ENCODE results near the gene UGT1A1. TPM values are rescaled to one million over a fixed set of nuclear protein-coding genes. Genes with fewer than 3 reads are reported as not detected.

UGT1A1 gene
- total RNA-seq, 2 experiments from 2014 or later: not detected

DNA sequence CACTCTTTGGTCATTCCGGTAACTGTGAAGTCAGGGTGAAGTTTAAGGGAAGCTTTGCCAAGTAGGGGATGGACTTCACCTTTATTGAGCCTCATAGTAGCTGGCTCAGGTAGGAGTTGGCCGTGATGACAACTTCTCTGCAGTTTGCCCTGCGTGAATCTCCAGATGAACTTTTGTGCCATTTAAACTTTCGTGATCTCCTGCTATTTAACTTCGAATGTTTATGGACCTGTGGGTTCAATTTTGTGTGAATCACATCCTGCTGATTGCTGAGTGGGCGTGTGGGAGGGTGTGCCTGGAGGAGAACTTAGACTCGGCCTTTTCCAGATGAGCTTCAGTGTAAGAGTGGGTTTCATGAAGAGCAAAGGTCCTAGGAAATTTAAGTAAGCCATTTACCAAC, 4.2 kb downstream of the UGT1A1 start:
- ChIA-PET POLR2A (no interaction called here), CTCF (no interaction called here)
- no peaks in the 10 kb centered on the region for H3K4me1 Mint-ChIP-seq (ENCODE audit: low read depth)
- intact Hi-C loops (cut with micrococcal nuclease): no loop called here
- no peak for DNase-seq
- peaks cover 24% of the 10 kb centered on the region for H3K27me3 Mint-ChIP-seq
- H3K36me3 Mint-ChIP-seq: no peaks in the 10 kb centered on the region
- H3K27ac Mint-ChIP-seq: no peak overlapping the region
- H3K9me3 Mint-ChIP-seq: no peaks in the 10 kb centered on the region
- H3K4me3 Mint-ChIP-seq: no peak overlapping the region

DNA sequence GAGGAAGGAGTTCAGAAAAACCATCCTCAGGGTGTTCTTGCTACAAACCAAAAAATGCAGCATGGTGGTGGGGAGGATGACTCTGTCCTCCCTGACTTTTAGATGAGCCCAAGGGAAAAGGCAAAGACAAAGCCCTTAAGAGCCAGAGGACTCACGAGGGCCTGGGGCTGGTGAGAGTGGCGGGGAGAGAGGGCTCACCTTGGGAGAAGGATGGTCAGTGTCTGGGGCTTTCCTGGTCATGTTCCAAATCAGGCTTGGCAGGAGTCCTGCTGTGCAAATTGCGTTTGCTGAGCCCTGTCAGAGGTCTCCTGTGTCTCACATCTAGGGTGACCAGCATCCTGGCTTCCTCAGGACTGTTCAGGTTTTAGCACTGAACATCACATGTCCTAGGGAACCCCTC, 4.7 kb downstream of the UGT1A1 start:
- no peak for DNase-seq
- no peaks in the 10 kb centered on the region for H3K4me1 Mint-ChIP-seq (ENCODE audit: low read depth)
- peaks cover 27% of the 10 kb centered on the region for H3K27me3 Mint-ChIP-seq
- H3K36me3 Mint-ChIP-seq: no peaks in the 10 kb centered on the region
- ChIA-PET POLR2A (no interaction called here), CTCF (no interaction called here)
- intact Hi-C loops (cut with micrococcal nuclease): no loop called here
- H3K4me3 Mint-ChIP-seq: no peak overlapping the region
- no peaks in the 10 kb centered on the region for H3K9me3 Mint-ChIP-seq
- H3K27ac Mint-ChIP-seq: no peak overlapping the region

DNA sequence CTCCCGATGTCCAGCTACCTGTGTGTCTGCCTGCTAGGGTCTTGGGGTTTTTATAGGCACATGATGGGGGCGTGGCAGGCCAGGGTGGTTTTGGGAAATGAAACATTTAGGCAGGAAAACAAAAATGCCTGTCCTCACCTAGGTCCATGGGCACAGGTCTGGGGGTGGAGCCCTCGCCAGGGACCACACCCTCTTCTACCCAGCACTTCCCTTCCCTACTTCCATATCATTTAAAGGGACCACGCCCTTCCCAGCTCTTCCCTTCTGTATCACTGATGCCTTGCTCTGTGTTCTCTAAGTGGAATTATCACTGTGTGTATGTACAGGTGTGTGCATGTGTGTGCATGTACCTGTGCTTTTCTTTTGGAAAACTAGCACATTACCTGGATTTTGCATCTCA, 6.3 kb downstream of the UGT1A1 start:
- ChIA-PET CTCF (no interaction called here), POLR2A (no interaction called here)
- no peak for DNase-seq
- Mint-ChIP-seq H3K4me1 (ENCODE audit: low read depth) (no peaks in the 10 kb centered on the region), H3K36me3 (no peaks in the 10 kb centered on the region), H3K27me3 (peaks cover 27% of the 10 kb centered on the region), H3K27ac (no peak overlapping the region), H3K4me3 (no peak overlapping the region), H3K9me3 (no peaks in the 10 kb centered on the region)
- intact Hi-C loops (cut with micrococcal nuclease): no loop called here

DNA sequence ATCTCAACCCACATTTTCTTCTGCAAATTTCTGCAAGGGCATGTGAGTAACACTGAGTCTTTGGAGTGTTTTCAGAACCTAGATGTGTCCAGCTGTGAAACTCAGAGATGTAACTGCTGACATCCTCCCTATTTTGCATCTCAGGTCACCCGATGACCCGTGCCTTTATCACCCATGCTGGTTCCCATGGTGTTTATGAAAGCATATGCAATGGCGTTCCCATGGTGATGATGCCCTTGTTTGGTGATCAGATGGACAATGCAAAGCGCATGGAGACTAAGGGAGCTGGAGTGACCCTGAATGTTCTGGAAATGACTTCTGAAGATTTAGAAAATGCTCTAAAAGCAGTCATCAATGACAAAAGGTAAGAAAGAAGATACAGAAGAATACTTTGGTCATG, 8.0 kb downstream of the UGT1A1 start:
- DNase-seq: no peak
- Mint-ChIP-seq H3K4me3 (no peak overlapping the region), H3K9me3 (no peaks in the 10 kb centered on the region), H3K27me3 (peaks cover 25% of the 10 kb centered on the region), H3K27ac (no peak overlapping the region), H3K36me3 (no peaks in the 10 kb centered on the region), H3K4me1 (ENCODE audit: low read depth) (no peaks in the 10 kb centered on the region)
- POLR2A ChIA-PET: no interaction called here
- intact Hi-C loops (cut with micrococcal nuclease): no loop called here
- CTCF ChIA-PET: no interaction called here

DNA sequence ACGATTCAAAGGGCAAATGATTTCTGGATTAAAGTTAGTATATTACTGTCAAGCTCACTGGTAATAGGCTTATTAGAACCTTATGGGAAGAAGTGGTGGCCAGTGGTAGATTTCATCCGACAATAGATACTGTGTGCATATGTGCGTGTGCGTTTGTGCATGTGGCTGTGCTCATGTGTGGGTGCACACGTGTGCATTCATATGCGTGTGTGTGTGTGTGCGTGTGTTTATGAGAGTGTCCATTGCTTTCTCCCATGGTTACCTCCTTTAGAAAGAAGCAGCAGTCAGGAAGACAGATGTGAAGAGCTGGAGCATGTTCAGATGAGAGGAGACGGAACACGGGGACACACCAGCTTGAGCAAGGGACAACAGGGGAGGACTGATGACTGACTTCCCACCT, 9.2 kb downstream of the UGT1A1 start:
- CTCF ChIA-PET: no interaction called here
- Mint-ChIP-seq H3K4me3 (no peak overlapping the region), H3K36me3 (no peaks in the 10 kb centered on the region), H3K4me1 (ENCODE audit: low read depth) (no peaks in the 10 kb centered on the region), H3K27me3 (peaks cover 21% of the 10 kb centered on the region), H3K9me3 (no peaks in the 10 kb centered on the region), H3K27ac (no peak overlapping the region)
- POLR2A ChIA-PET: no interaction called here
- intact Hi-C loops (cut with micrococcal nuclease): no loop called here
- no peak for DNase-seq

DNA sequence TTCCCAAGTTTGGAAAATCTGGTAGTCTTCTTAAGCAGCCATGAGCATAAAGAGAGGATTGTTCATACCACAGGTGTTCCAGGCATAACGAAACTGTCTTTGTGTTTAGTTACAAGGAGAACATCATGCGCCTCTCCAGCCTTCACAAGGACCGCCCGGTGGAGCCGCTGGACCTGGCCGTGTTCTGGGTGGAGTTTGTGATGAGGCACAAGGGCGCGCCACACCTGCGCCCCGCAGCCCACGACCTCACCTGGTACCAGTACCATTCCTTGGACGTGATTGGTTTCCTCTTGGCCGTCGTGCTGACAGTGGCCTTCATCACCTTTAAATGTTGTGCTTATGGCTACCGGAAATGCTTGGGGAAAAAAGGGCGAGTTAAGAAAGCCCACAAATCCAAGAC, 12.1 kb downstream of the UGT1A1 start:
- DNase-seq: no peak
- no peak overlapping the region for H3K4me3 Mint-ChIP-seq
- H3K4me1 Mint-ChIP-seq (ENCODE audit: low read depth): no peaks in the 10 kb centered on the region
- H3K27me3 Mint-ChIP-seq: peaks cover 16% of the 10 kb centered on the region
- H3K27ac Mint-ChIP-seq: no peak overlapping the region
- no peaks in the 10 kb centered on the region for H3K36me3 Mint-ChIP-seq
- intact Hi-C loops (cut with micrococcal nuclease): no loop called here
- POLR2A ChIA-PET: no interaction called here
- H3K9me3 Mint-ChIP-seq: peaks cover 16% of the 10 kb centered on the region
- CTCF ChIA-PET: no interaction called here

DNA sequence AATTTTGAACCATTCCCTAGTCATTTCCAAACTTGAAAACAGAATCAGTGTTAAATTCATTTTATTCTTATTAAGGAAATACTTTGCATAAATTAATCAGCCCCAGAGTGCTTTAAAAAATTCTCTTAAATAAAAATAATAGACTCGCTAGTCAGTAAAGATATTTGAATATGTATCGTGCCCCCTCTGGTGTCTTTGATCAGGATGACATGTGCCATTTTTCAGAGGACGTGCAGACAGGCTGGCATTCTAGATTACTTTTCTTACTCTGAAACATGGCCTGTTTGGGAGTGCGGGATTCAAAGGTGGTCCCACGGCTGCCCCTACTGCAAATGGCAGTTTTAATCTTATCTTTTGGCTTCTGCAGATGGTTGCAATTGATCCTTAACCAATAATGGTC, 12.5 kb downstream of the UGT1A1 start:
- Mint-ChIP-seq H3K4me3 (no peak overlapping the region), H3K4me1 (ENCODE audit: low read depth) (no peaks in the 10 kb centered on the region), H3K27ac (no peak overlapping the region), H3K27me3 (peaks cover 17% of the 10 kb centered on the region), H3K9me3 (peaks cover 18% of the 10 kb centered on the region), H3K36me3 (no peaks in the 10 kb centered on the region)
- no peak for DNase-seq
- CTCF ChIA-PET: no interaction called here
- intact Hi-C loops (cut with micrococcal nuclease): no loop called here
- POLR2A ChIA-PET: no interaction called here

DNA sequence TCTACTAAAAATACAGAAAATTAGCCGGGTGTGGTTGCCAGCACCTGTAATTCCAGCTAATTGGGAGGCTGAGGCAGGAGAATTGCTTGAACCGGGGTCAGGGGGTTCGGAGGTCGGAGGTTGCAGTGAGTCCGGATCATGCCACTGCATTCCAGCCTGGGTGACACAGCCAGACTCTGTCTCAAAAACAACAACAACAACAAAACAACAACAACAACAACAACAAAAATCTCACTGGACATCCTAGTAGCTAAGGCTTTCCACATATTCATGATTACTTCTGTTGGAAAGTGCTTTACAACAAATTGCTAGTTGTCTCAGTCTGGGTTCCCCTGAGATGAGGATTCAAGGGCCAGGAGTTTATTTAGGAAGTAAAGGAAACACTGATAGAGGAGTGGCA, 13.8 kb downstream of the UGT1A1 start:
- intact Hi-C loops (cut with micrococcal nuclease): no loop called here
- H3K4me3 Mint-ChIP-seq: no peak overlapping the region
- DNase-seq: no peak
- no peaks in the 10 kb centered on the region for H3K4me1 Mint-ChIP-seq (ENCODE audit: low read depth)
- ChIA-PET CTCF (no interaction called here), POLR2A (no interaction called here)
- peaks cover 18% of the 10 kb centered on the region for H3K27me3 Mint-ChIP-seq
- H3K36me3 Mint-ChIP-seq: no peaks in the 10 kb centered on the region
- H3K9me3 Mint-ChIP-seq: peaks cover 18% of the 10 kb centered on the region
- H3K27ac Mint-ChIP-seq: no peak overlapping the region

DNA sequence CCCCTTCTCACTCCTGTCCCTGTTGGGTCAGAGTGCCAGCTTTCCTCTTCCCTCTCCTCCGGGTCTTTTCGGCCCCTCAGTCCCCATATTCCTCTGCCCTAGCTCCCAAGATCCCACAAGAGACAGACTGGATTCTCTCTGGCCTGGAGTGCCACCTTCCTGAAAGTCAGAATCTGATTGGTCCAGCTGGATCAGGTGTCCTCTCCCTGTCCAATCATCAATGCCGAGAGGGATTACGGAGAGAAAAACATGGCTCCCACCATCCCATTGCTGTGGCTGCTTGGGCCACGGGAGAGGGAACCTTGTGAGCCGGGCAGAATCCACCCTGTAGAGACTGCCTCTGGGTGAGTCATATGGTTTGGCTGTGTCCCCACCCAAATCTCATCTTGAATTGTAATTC, 15.3 kb downstream of the UGT1A1 start:
- intact Hi-C loops (cut with micrococcal nuclease): no loop called here
- no peaks in the 10 kb centered on the region for H3K4me1 Mint-ChIP-seq (ENCODE audit: low read depth)
- no peak overlapping the region for H3K4me3 Mint-ChIP-seq
- no peak overlapping the region for H3K27ac Mint-ChIP-seq
- no peak for DNase-seq
- H3K36me3 Mint-ChIP-seq: no peaks in the 10 kb centered on the region
- POLR2A ChIA-PET: no interaction called here
- H3K27me3 Mint-ChIP-seq: peaks cover 19% of the 10 kb centered on the region
- CTCF ChIA-PET: no interaction called here
- peaks cover 18% of the 10 kb centered on the region for H3K9me3 Mint-ChIP-seq

DNA sequence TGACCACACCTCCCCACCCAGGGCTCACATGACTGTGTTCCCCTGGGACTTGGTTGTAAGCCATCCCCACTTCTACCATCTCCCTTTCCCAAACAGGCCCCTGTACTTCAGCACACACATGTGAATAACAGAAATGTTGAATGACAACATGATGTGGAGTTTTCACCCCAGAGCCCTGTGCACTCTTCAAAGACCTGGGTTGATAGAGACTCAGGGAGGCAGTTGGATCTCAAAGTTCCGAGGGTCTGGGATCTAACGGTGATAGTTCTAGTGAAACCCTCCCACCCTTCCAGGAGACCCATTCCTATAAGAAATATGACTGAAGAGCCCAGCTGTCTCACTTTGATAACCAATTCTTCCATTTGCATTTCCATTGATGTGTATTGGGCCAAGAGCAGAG, 18.0 kb downstream of the UGT1A1 start, which contains the start of gene MROH2A:
Gene MROH2A (plus strand): TSS at position 301 of the 400 bp plus-strand sequence. CDS start 1,029 bp downstream, outside the sequence.
- peaks cover 24% of the 10 kb centered on the region for H3K27me3 Mint-ChIP-seq
- ChIA-PET CTCF (no interaction called here), POLR2A (no interaction called here)
- H3K4me3 Mint-ChIP-seq: no peak within 1 kb of the TSS
- H3K9me3 Mint-ChIP-seq: peaks cover 18% of the 10 kb centered on the region
- H3K4me1 Mint-ChIP-seq (ENCODE audit: low read depth): no peaks in the 10 kb centered on the region
- no peak within 1 kb of the TSS for H3K27ac Mint-ChIP-seq
- intact Hi-C loops (cut with micrococcal nuclease): no loop called here
- no peaks in the 10 kb centered on the region for H3K36me3 Mint-ChIP-seq
- DNase-seq: no peak

DNA sequence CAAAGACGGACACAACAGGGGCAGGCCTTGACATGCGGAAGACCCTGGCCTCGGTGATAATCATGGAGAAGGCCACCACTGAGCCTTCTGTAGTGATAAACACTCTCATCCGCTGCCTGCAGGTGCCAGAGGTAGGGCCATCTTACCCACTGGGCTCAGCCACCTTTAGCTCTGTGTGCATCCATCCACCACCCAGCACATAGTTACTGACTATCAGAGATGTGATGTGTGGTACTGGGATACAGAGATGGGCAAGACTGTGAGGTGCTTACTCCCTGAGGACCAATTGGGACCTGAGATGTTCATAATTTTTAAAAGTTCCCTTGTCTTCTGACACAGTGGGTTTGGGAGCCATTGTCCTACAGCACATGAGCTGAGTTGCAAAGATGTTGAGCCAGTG, 19.7 kb downstream of the UGT1A1 start:
- H3K36me3 Mint-ChIP-seq: no peaks in the 10 kb centered on the region
- intact Hi-C loops (cut with micrococcal nuclease): no loop called here
- H3K4me1 Mint-ChIP-seq (ENCODE audit: low read depth): no peaks in the 10 kb centered on the region
- no peak overlapping the region for H3K4me3 Mint-ChIP-seq
- CTCF ChIA-PET: no interaction called here
- H3K27me3 Mint-ChIP-seq: peaks cover 26% of the 10 kb centered on the region
- no peak for DNase-seq
- no peak overlapping the region for H3K27ac Mint-ChIP-seq
- POLR2A ChIA-PET: interaction anchor here (0.6 kb wide), 1 partner anchor 285 kb away, joined by 3 read pairs; no protein-coding TSS in a partner anchor
- H3K9me3 Mint-ChIP-seq: peaks cover 18% of the 10 kb centered on the region

DNA sequence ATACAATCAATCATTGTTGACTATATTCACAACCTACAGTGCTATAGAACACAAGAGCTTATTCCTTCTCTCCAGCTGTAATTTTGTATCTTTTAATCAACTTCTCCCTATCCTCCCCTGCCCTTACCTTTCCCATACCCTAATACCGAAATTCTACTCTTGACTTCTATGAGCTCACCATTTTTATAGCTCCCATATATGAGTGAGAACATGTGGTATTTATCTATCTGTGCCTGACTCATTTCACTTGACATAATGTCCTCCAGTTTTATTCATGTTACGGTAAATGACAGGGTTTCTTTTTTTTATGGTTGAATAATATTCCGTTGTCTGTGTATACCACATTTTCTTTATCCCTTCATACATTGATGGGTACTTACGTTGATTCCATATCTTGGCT, 20.7 kb downstream of the UGT1A1 start:
- peaks cover 13% of the 10 kb centered on the region for H3K9me3 Mint-ChIP-seq
- ChIA-PET CTCF (no interaction called here), POLR2A (no interaction called here)
- no peaks in the 10 kb centered on the region for H3K36me3 Mint-ChIP-seq
- H3K27me3 Mint-ChIP-seq: peaks cover 29% of the 10 kb centered on the region
- H3K27ac Mint-ChIP-seq: no peak overlapping the region
- intact Hi-C loops (cut with micrococcal nuclease): no loop called here
- H3K4me1 Mint-ChIP-seq (ENCODE audit: low read depth): no peaks in the 10 kb centered on the region
- H3K4me3 Mint-ChIP-seq: no peak overlapping the region
- DNase-seq: no peak

DNA sequence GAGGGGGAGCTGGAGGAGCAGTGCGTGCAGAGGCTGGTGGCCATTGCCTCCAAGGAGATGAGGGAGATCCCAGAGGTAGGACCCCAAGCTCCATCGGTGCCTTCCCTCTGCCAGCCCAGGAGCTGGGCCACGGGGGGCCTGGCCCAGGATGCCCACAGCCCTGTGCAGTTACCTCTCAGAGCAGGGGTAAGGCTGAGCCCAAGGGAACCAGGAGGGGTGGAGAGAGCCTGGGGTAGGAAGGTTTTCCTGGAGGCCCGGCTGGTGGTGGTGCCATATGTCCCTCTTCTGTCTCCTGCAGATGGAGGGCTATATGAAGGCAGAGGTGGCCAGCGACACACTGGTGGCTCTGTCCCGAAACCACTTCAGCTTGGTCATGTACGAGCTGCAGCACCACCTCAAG, 29.5 kb downstream of the UGT1A1 start:
- H3K36me3 Mint-ChIP-seq: no peaks in the 10 kb centered on the region
- no peaks in the 10 kb centered on the region for H3K9me3 Mint-ChIP-seq
- no peak for DNase-seq
- H3K4me1 Mint-ChIP-seq (ENCODE audit: low read depth): no peaks in the 10 kb centered on the region
- peaks cover 10% of the 10 kb centered on the region for H3K27me3 Mint-ChIP-seq
- intact Hi-C loops (cut with micrococcal nuclease): no loop called here
- H3K27ac Mint-ChIP-seq: no peak overlapping the region
- no peak overlapping the region for H3K4me3 Mint-ChIP-seq
- CTCF ChIA-PET: no interaction called here
- POLR2A ChIA-PET: no interaction called here

All from activated CD4-positive, alpha-beta memory T cell treated with anti-CD3 and anti-CD28 coated beads for 36 hours (primary cell).